Tibial nerve (tissue), 4 donors: ENCODE results near the gene FAM9B.

Experiments
- EP300 ChIP-seq, 2 donors: sonication (generic); formaldehyde crosslinking; IDR thresholded peaks; one replicate each; pipeline ENCODE4 v1.6.1; 2017; ENCODE audit warnings: antibody characterized with exemption in 2 of 2, mild to moderate bottlenecking in 1 of 2
- TF ChIP-seq, protein P1 (sequence below), 5 experiments: fragments of 200-600 bp in 3 of 5; fragments of 450-650 bp in 2 of 5; sonication (generic) in 3 of 5; IDR thresholded peaks; one replicate each; pipeline ENCODE4 v1.5.1; 2016 to 2019; ENCODE audit warnings: antibody characterized with exemption in 5 of 5, mild to moderate bottlenecking in 3 of 5, moderate library complexity in 2 of 5

DNA sequence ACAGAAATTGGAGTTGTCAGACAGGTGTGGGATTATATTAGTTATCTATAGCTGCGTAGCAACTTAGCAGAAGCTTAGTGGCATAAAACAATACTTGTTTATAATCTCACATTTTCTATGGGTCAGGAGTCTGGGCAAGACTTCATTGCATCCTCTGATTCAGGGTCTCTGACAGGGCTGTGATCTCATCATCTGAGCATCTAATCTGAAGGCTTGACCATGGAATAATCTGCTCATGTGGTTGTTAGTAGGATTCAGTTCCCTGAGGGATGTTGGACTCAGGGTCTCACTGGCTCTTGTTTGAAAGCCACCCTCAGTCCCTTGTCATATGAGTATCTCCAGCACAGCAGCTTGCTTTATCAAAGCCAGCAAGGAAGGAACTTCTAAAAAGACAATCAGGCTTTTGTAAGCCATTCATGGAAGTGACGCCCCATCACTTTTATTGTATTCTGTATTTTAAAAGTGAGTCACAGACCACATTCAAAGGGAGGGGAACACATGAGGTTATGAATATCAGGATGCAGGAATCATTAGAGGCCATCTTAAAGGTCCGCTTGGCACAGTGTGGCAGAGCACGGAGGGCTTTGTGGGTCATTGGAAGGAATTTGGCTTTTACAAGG, 37.2 kb upstream of the FAM9B start:
- TF ChIP-seq EP300 (IDR thresholded peaks at IDR 0.05) = no peak
- TF ChIP-seq, protein P1, sequence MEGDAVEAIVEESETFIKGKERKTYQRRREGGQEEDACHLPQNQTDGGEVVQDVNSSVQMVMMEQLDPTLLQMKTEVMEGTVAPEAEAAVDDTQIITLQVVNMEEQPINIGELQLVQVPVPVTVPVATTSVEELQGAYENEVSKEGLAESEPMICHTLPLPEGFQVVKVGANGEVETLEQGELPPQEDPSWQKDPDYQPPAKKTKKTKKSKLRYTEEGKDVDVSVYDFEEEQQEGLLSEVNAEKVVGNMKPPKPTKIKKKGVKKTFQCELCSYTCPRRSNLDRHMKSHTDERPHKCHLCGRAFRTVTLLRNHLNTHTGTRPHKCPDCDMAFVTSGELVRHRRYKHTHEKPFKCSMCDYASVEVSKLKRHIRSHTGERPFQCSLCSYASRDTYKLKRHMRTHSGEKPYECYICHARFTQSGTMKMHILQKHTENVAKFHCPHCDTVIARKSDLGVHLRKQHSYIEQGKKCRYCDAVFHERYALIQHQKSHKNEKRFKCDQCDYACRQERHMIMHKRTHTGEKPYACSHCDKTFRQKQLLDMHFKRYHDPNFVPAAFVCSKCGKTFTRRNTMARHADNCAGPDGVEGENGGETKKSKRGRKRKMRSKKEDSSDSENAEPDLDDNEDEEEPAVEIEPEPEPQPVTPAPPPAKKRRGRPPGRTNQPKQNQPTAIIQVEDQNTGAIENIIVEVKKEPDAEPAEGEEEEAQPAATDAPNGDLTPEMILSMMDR (IDR thresholded peaks at IDR 0.05) = no peak
